GM23248 (cell line): ENCODE measurements around the gene CHKB. TPM values are rescaled to one million over a fixed set of nuclear protein-coding genes. Genes with fewer than 3 reads are reported as not detected.

Source experiments
- DNase-seq: peaks from one replicate; pipeline ENCODE4 v3.0.0-alpha.2; 2015
- H2AFZ ChIP-seq: fragments of 200-600 bp; sonication (generic); 2 replicates; pipeline ENCODE4 v1.6.1; 2016; ENCODE audit warnings: antibody characterized with exemption
- H3F3A ChIP-seq: fragments of 200-600 bp; sonication (generic); 2 replicates; pipeline ENCODE4 v1.6.1; 2016; ENCODE audit warnings: mild to moderate bottlenecking, antibody characterized with exemption, mixed run types; ENCODE audit not compliant: insufficient read depth
- H3K27ac ChIP-seq: fragments of 200-600 bp; sonication (generic); 2 replicates; pipeline ENCODE4 v1.5.1; 2016; ENCODE audit warnings: mild to moderate bottlenecking
- H3K27me3 ChIP-seq: fragments of 200-600 bp; sonication (generic); replicated peaks from 2 replicates; pipeline ENCODE4 v1.6.1; 2016; ENCODE audit warnings: mild to moderate bottlenecking; ENCODE audit not compliant: insufficient read depth
- H3K36me3 ChIP-seq: fragments of 200-600 bp; sonication (generic); 2 replicates; pipeline ENCODE4 v1.6.1; 2016; ENCODE audit warnings: low read depth, mild to moderate bottlenecking
- H3K4me1 ChIP-seq: fragments of 200-600 bp; sonication (generic); 2 replicates; pipeline ENCODE4 v1.6.1; 2016; ENCODE audit warnings: mild to moderate bottlenecking; ENCODE audit not compliant: insufficient read depth
- H3K4me2 ChIP-seq: fragments of 200-600 bp; sonication (generic); one replicate; pipeline ENCODE4 v1.6.1; 2016; ENCODE audit warnings: mild to moderate bottlenecking; ENCODE audit not compliant: unreplicated experiment
- H3K4me3 ChIP-seq: fragments of 200-600 bp; sonication (generic); 2 replicates; pipeline ENCODE4 v1.5.1; 2016; ENCODE audit warnings: mild to moderate bottlenecking
- H3K79me2 ChIP-seq: fragments of 200-600 bp; sonication (generic); 2 replicates; pipeline ENCODE4 v1.6.1; 2016; ENCODE audit warnings: mild to moderate bottlenecking; ENCODE audit not compliant: insufficient read depth
- H3K9ac ChIP-seq: fragments of 200-600 bp; sonication (generic); 2 replicates; pipeline ENCODE4 v1.6.1; 2016; ENCODE audit warnings: mild to moderate bottlenecking
- H3K9me2 ChIP-seq: fragments of 200-600 bp; sonication (generic); 2 replicates; pipeline ENCODE4 v1.6.1; 2016; ENCODE audit warnings: mixed run types, mild to moderate bottlenecking, moderate library complexity; ENCODE audit not compliant: insufficient read depth
- H3K9me3 ChIP-seq: fragments of 200-600 bp; sonication (generic); one replicate; pipeline ENCODE4 v1.6.1; 2017; ENCODE audit warnings: low read depth
- H4K20me1 ChIP-seq: fragments of 200-600 bp; sonication (generic); 2 replicates; pipeline ENCODE4 v1.6.0; 2016; ENCODE audit not compliant: insufficient read depth
- EZH2 ChIP-seq: fragments of 200-600 bp; sonication (generic); IDR thresholded peaks from 2 replicates; pipeline ENCODE4 v1.6.1; 2018; ENCODE audit warnings: antibody characterized with exemption, mild to moderate bottlenecking; ENCODE audit not compliant: insufficient read depth, poor library complexity, severe bottlenecking
- EZH2phosphoT487 ChIP-seq: fragments of 200-600 bp; sonication (generic); IDR thresholded peaks from 2 replicates; pipeline ENCODE4 v1.6.1; 2018; ENCODE audit warnings: antibody characterized with exemption, moderate library complexity, mild to moderate bottlenecking, low read depth; ENCODE audit not compliant: insufficient read depth
- WGBS, 2 experiments: methylation state at CpG; one replicate each; pipeline ENCODE4 v1.1.6; 2015 to 2017; ENCODE audit warnings: low lambda C conversion rate in 2 of 2, low coverage in 1 of 2; ENCODE audit errors: missing lambda C conversion rate in 2 of 2; 5-methylcytosine and 5-hydroxymethylcytosine counted together
- in situ Hi-C: fragments of 300-500 bp; cut with MboI; formaldehyde crosslinking; loops from 2 replicates; pipeline ENCODE4 v1.15.0; 2020
- polyA plus RNA-seq: library from polyadenylated mRNA; unstranded; fragments of >200 nt; fragmentation: Nextera tagmentation; extraction: Ambion mirVana; gene quantifications from 2 replicates; pipeline ENCODE4 v1.2.1, GENCODE V29; 2016
- total RNA-seq: library from RNA; depleted of rRNA; stranded (reverse); fragments of >200 nt; shearing (Covaris generic); gene quantifications from 2 replicates; pipeline ENCODE4 v1.2.3, GENCODE V29; 2014

CHKB gene
- total and polyA plus RNA-seq, 2 experiments from 2014 or later, result 41.3 to 41.7 TPM

- H3K9me3 ChIP-seq, result no peaks in the 10 kb centered on the region
- H3K4me3 ChIP-seq, result no peak within 1 kb of the TSS
- H3F3A ChIP-seq, result no peaks in the 10 kb centered on the region
- no peak for DNase-seq
- no peaks in the 10 kb centered on the region for H3K4me1 ChIP-seq
- no peaks in the 10 kb centered on the region for H3K36me3 ChIP-seq
- no peaks in the 10 kb centered on the region for H4K20me1 ChIP-seq
- no peaks in the 10 kb centered on the region for H3K79me2 ChIP-seq
- TF ChIP-seq EZH2phosphoT487 (no peak), EZH2 (no peak)
- no peak within 1 kb of the TSS for H3K27ac ChIP-seq
- in situ Hi-C loops, result no loop called here
- H3K27me3 ChIP-seq, result peaks cover 9% of the 10 kb centered on the region
- H3K9ac ChIP-seq, result no peak within 1 kb of the TSS
- WGBS, 2 experiments, result 0 to 3% methylated on average over 5 to 45 of the region's 61 CpGs
- no peak within 1 kb of the TSS for H2AFZ ChIP-seq
- no peaks in the 10 kb centered on the region for H3K9me2 ChIP-seq
- no peak within 1 kb of the TSS for H3K4me2 ChIP-seq
Measured at GRCh38 chr22:50600538-50600937, 17.9 kb upstream of the CHKB start, which contains the start of gene MAPK8IP2. Gene MAPK8IP2, plus strand, starts transcription at chr22:50600793. Its CDS starts 26 bp downstream, at chr22:50600819.

GRCh38 chr22:50599816-50600455, 17.3 kb upstream of the CHKB start:
- peak; percentile 64 for DNase-seq
- 12 to 20% methylated on average over 31 to 52 of the region's 52 CpGs for WGBS, 2 experiments

GRCh38 chr22:50597097-50597496, 14.4 kb upstream of the CHKB start:
- TF ChIP-seq EZH2phosphoT487 (no peak), EZH2 (no peak)
- WGBS, 2 experiments, result 64 to 85% methylated on average over 5 of the region's 5 CpGs
- H3K27me3 ChIP-seq, result peaks cover 7% of the 10 kb centered on the region
- no peak overlapping the region for H3K27ac ChIP-seq
- H3F3A ChIP-seq, result no peaks in the 10 kb centered on the region
- no peak overlapping the region for H2AFZ ChIP-seq
- no peaks in the 10 kb centered on the region for H3K4me1 ChIP-seq
- H3K9ac ChIP-seq, result no peak overlapping the region
- H3K79me2 ChIP-seq, result no peaks in the 10 kb centered on the region
- no peaks in the 10 kb centered on the region for H3K9me3 ChIP-seq
- no peaks in the 10 kb centered on the region for H4K20me1 ChIP-seq
- no peak overlapping the region for H3K4me3 ChIP-seq
- no peak for DNase-seq
- in situ Hi-C loops, result no loop called here
- H3K36me3 ChIP-seq, result no peaks in the 10 kb centered on the region
- no peak overlapping the region for H3K4me2 ChIP-seq
- H3K9me2 ChIP-seq, result no peaks in the 10 kb centered on the region

More at GRCh38 chr22:50599816-50600455, 17.3 kb upstream of the CHKB start:
- Histone ChIP-seq H3K9me2 (no peaks in the 10 kb centered on the region), H3F3A (no peaks in the 10 kb centered on the region), H3K4me2 (no peak overlapping the region), H4K20me1 (no peaks in the 10 kb centered on the region), H3K27ac (no peak overlapping the region), H3K79me2 (no peaks in the 10 kb centered on the region), H3K36me3 (no peaks in the 10 kb centered on the region), H3K4me1 (no peaks in the 10 kb centered on the region), H2AFZ (no peak overlapping the region), H3K4me3 (no peak overlapping the region), H3K9me3 (no peaks in the 10 kb centered on the region), H3K27me3 (peaks cover 9% of the 10 kb centered on the region), H3K9ac (no peak overlapping the region)
- TF ChIP-seq EZH2phosphoT487 (no peak), EZH2 (no peak)
- in situ Hi-C loops, result no loop called here

- Histone ChIP-seq H3K9ac (no peak overlapping the region), H3F3A (no peaks in the 10 kb centered on the region), H3K36me3 (no peaks in the 10 kb centered on the region), H3K9me3 (no peaks in the 10 kb centered on the region), H3K4me1 (no peaks in the 10 kb centered on the region), H3K4me3 (no peak overlapping the region), H3K27me3 (no peaks in the 10 kb centered on the region), H3K79me2 (no peaks in the 10 kb centered on the region), H2AFZ (no peak overlapping the region), H4K20me1 (no peaks in the 10 kb centered on the region), H3K4me2 (no peak overlapping the region), H3K27ac (no peak overlapping the region), H3K9me2 (no peaks in the 10 kb centered on the region)
- TF ChIP-seq EZH2phosphoT487, result no peak
- TF ChIP-seq EZH2, result no peak
- DNase-seq, result no peak
- 71 to 77% methylated on average over 3 of the region's 3 CpGs for WGBS, 2 experiments
- in situ Hi-C loops, result no loop called here
Measured at GRCh38 chr22:50595189-50595588, 12.5 kb upstream of the CHKB start.
